DND-41 (cell line): ENCODE results near the gene KMT2B.

ENCODE experiments used
- ATAC-seq: fragments of 200-7000 bp; cut with Tn5 transposase; 3 replicates; pipeline ENCODE4 v1.9.1; 2021; ENCODE audit warnings: low read depth; ENCODE audit not compliant: insufficient read depth
- DNase-seq: peaks from one replicate; pipeline ENCODE4 v3.0.0-alpha.2; 2020
- H2AFZ ChIP-seq: 2 replicates; pipeline ENCODE4 v1.6.0; 2012; ENCODE audit warnings: low read depth, low read length
- H3K27ac ChIP-seq: 2 replicates; pipeline ENCODE4 v1.5.1; 2012; ENCODE audit warnings: low read length, inconsistent platforms
- H3K27me3 ChIP-seq: fragments of 200-600 bp; sonication (generic); 2 replicates; pipeline ENCODE4 v1.6.0; 2012; ENCODE audit warnings: low read length, mild to moderate bottlenecking, inconsistent platforms; ENCODE audit not compliant: insufficient read depth, poor library complexity
- H3K36me3 ChIP-seq: 2 replicates; pipeline ENCODE4 v1.5.1; 2012; ENCODE audit warnings: low read length, inconsistent platforms; ENCODE audit not compliant: insufficient read depth
- H3K4me1 ChIP-seq: 2 replicates; pipeline ENCODE4 v1.5.1; 2012; ENCODE audit warnings: mild to moderate bottlenecking, low read length; ENCODE audit not compliant: insufficient read depth
- H3K4me2 ChIP-seq: 2 replicates; pipeline ENCODE4 v1.6.0; 2012; ENCODE audit warnings: mild to moderate bottlenecking, moderate library complexity, low read length, inconsistent platforms; ENCODE audit not compliant: insufficient read depth
- H3K4me3 ChIP-seq, 2 experiments: fragments of 200-600 bp in 1 of 2; shearing (Covaris generic) in 1 of 2; 2 replicates each; pipeline ENCODE4 v1.5.1; 2012 to 2016; ENCODE audit warnings: inconsistent platforms in 2 of 2, low read length in 2 of 2, mild to moderate bottlenecking in 2 of 2, low read depth in 1 of 2, moderate library complexity in 1 of 2
- H3K79me2 ChIP-seq: 2 replicates; pipeline ENCODE4 v1.6.0; 2012; ENCODE audit warnings: low read length, inconsistent platforms; ENCODE audit not compliant: insufficient read depth
- H3K9ac ChIP-seq: 2 replicates; pipeline ENCODE4 v1.6.0; 2012; ENCODE audit warnings: low read depth, mild to moderate bottlenecking, inconsistent platforms, low read length, moderate library complexity
- H3K9me3 ChIP-seq: 2 replicates; pipeline ENCODE4 v1.5.1; 2012; ENCODE audit warnings: low read length, moderate library complexity, mild to moderate bottlenecking, inconsistent platforms; ENCODE audit not compliant: insufficient read depth, severe bottlenecking
- H4K20me1 ChIP-seq: 2 replicates; pipeline ENCODE4 v1.6.0; 2012; ENCODE audit warnings: low read length; ENCODE audit not compliant: insufficient read depth
- CTCF ChIP-seq: IDR thresholded peaks from 2 replicates; pipeline ENCODE4 v1.5.1; 2012; ENCODE audit warnings: borderline replicate concordance, low read length, moderate library complexity, mild to moderate bottlenecking; ENCODE audit not compliant: poor library complexity, severe bottlenecking; ENCODE audit errors: extremely low read depth
- EZH2 ChIP-seq: IDR thresholded peaks from 3 replicates; pipeline ENCODE4 v1.6.1; 2012; ENCODE audit warnings: borderline replicate concordance, low read depth, mild to moderate bottlenecking, moderate library complexity, low read length, inconsistent platforms; ENCODE audit not compliant: severe bottlenecking

KMT2B gene

GRCh38 chr19:35714601-35715354 is 3.0 kb upstream of the KMT2B start:
- DNase-seq: no peak
- no peak overlapping the region for H3K4me3 ChIP-seq

GRCh38 chr19:35715355-35715809 is 2.4 kb upstream of the KMT2B start:
- H3K4me2 ChIP-seq: peak overlapping the region; percentile 96; the same call in 1 of the 2 replicates
- DNase-seq: no peak
- TF ChIP-seq EZH2 (no peak), CTCF (no peak)
- peaks cover 15% of the 10 kb centered on the region for H3K36me3 ChIP-seq
- no peak for ATAC-seq
- H4K20me1 ChIP-seq: peaks cover 20% of the 10 kb centered on the region
- H3K4me3 ChIP-seq: no peak overlapping the region
- H3K27ac ChIP-seq: no peak overlapping the region
- no peak overlapping the region; the same call in 1 of the 2 replicates for H3K9ac ChIP-seq
- H3K79me2 ChIP-seq: peaks cover 37% of the 10 kb centered on the region
- H2AFZ ChIP-seq: no peak overlapping the region
- no peaks in the 10 kb centered on the region for H3K27me3 ChIP-seq
- H3K4me1 ChIP-seq: peaks cover 35% of the 10 kb centered on the region
- no peaks in the 10 kb centered on the region for H3K9me3 ChIP-seq

More at GRCh38 chr19:35714601-35715354, 3.0 kb upstream of the KMT2B start:
- Histone ChIP-seq H3K4me1 (peaks cover 30% of the 10 kb centered on the region), H3K9me3 (no peaks in the 10 kb centered on the region), H3K36me3 (peaks cover 9% of the 10 kb centered on the region), H2AFZ (no peak overlapping the region), H3K4me2 (no peak overlapping the region), H3K9ac (no peak overlapping the region), H3K79me2 (peaks cover 32% of the 10 kb centered on the region), H4K20me1 (peaks cover 14% of the 10 kb centered on the region), H3K27ac (no peak overlapping the region), H3K27me3 (no peaks in the 10 kb centered on the region)
- no peak for ATAC-seq
- peak; percentile 43 for TF ChIP-seq CTCF
- no peak for TF ChIP-seq EZH2

GRCh38 chr19:35715981-35716800 is 1.6 kb upstream of the KMT2B start:
- Histone ChIP-seq H3K36me3 (peaks cover 22% of the 10 kb centered on the region), H3K4me3 (peak overlapping the region; percentile 59 to 94; a peak in 3 of 4 replicates), H3K4me1 (peaks cover 38% of the 10 kb centered on the region), H3K27ac (peak overlapping the region; percentile 80), H2AFZ (peak overlapping the region; percentile 96), H3K4me2 (peak overlapping the region; percentile 96), H3K9ac (peak overlapping the region; percentile 81), H3K9me3 (no peaks in the 10 kb centered on the region), H3K79me2 (peaks cover 43% of the 10 kb centered on the region), H4K20me1 (peaks cover 25% of the 10 kb centered on the region), H3K27me3 (no peaks in the 10 kb centered on the region)
- no peak for ATAC-seq
- no peak for DNase-seq
- TF ChIP-seq EZH2 (no peak), CTCF (no peak)
